NCI-H2227 (cell line): ENCODE results near the gene PNPO.
A peak's percentile ranks its signal among the peaks of the same experiment; 100 is the strongest.

ENCODE experiments used
- DNase-seq: peaks from one replicate; lab custom pipeline; 2025; ENCODE audit not compliant: unreplicated experiment; lab: John Stamatoyannopoulos, UW

Gene PNPO

GRCh38 chr17:47949197-47949759, 7.9 kb downstream of the PNPO start:
- DNase-seq, result peak; percentile 88

DNA sequence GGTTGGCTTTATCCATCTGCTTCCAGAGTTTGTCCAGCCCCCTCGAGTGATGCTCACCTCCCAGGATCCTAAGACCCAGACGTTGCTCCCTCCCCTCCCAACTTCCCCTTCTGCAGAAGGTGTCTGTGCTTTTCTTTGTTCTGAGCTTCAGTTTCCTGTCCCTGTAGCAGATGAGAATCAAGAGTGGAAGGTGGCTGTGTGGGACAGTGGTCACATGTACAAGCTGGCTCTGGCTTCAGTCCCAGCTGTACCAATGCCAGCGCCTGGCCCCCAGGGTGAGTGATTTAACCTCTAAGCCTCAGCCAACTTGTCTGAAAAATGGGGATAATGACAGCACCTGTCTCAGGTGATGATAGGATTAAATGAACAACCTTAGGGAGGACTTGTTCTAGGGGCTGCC, 8.6 kb downstream of the PNPO start:
- DNase-seq, result no peak

DNA sequence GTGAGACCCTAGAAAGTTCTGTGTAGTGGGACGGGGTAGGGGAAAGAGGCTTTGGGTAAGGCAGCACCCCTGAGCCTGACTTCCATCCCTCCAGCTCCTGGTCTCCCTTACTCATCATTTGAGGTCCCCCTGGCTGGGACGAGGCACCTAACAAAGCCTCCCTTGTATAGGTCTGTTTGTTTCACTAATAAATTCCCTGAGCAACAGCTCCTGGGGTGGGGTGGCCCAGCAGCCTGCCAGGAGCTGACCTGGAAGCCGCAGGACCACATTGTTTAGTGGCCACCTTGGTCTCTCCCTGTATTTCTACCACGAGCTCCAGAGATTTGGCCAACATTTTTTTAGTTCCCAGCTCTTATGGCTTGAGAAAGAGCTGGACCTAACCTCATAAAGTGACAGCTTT, 9.1 kb downstream of the PNPO start:
- no peak for DNase-seq

- no peak for DNase-seq
Measured at GRCh38 chr17:47952171-47953021, 11.0 kb downstream of the PNPO start.

DNA sequence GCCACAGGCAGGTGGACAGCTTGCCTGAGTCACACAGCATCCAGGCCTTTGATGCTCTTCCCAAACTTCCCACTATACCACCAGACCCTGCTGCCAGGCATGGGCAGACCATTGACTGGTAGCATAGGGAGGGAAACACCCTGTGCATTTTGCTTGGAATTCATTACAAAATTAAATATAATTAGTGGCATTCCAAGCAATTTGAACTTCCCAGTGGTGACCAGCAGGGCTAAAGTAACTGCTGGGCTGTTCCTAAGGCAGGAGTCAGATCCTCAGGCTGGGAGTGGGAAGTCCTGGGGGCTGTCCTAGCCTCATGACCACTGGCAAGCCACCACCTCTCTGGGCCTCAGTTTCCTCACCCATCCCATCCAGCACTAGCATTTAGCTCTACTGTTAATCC, 12.5 kb downstream of the PNPO start:
- no peak for DNase-seq

DNA sequence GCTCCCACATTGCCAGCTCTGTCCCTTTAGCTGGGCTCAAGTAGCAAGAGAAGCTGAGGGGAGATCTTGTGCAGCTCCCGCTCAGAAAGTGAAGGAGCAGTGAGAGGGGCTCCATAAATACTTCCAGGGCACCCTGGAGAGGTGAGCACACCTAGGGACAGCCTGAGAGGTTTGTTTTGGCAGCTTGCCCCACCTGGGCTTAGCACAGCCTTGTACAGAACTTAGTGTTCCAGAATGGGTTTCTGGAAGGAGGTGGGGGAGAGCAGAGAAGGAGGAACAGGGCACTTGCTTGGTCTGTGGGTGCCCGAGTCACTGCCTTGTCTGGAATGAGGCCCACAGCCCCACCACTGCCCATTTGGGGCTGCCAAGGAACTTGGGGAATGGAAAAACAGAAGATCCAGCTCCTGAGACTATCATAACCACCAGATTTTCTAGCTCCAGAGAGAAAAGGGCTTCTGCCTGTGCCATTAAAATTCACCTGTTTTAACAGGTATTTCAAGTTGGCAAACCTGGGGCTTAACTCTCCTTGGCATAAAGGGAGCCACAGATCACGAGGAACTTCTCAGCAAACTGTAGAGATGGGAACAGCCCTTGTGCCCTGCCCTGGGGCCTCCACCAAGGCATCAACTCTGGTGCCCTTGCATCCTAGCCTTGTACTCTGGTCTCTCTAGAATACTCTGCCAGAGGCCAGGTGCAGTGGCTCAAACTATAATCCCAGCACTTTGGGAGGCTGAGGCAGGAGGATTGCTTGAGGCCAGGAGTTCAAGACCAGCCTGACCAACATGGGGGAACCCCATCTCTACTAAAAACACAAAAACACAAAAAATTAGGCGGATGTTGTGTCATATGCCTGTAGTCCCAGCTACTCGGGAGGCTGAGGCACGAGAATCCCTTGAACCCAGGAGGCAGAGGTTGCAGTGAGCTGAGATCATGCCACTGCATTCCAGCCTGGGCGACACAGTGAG, 14.4 kb downstream of the PNPO start:
- no peak for DNase-seq

- DNase-seq, result no peak
Measured at GRCh38 chr17:47956791-47957590, 15.6 kb downstream of the PNPO start.

GRCh38 chr17:47957591-47958490, 16.5 kb downstream of the PNPO start, which contains the start of gene PRR15L:
Gene PRR15L, minus strand, starts transcription at chr17:47957883. Its CDS starts 4,649 bp downstream, at chr17:47953234.
- no peak for DNase-seq

- peak; percentile 22 for DNase-seq
Measured at GRCh38 chr17:47959825-47960655, 18.7 kb downstream of the PNPO start.

DNA sequence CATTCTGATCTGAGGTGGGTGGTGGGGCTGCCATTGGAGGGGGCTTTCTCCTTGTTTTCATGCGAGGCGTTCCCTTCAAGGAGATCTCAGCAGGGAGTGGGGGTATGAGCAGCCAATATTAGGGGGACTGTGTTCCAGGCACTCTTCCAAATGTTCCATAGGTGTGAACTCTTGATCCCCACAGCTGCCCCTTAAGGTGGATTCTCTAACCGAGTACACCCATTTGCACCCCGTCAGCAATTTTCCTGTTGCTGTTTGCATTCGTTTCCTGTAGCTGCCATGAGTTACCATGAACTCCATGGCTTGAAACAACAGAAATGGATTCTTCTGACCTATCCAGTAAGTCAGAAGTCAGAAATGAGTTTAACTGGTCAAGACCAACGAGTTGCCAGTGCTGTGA, 20.0 kb downstream of the PNPO start:
- DNase-seq, result no peak

- DNase-seq, result no peak
Measured at GRCh38 chr17:47962901-47963300, 21.5 kb downstream of the PNPO start.

DNA sequence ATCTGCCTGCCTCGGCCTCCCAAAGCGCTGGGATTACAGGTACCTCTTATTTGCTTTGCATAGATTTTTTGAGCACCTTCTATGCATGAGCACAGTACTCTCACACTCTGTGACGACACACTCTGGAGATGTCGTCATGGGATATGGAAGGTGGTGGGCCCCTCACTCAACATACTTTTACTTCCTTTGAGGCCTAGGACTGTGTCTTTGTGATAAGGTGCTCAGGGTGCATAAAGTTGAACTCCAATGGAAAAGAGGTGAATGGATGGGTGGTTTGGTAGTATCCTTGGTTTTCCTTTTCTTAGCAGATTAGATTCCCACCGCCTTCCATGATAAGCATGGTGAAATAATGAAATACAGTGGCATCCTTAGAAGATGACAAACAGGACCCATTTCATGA, 23.5 kb downstream of the PNPO start:
- no peak for DNase-seq

GRCh38 chr17:47966079-47966519, 24.7 kb downstream of the PNPO start:
- DNase-seq, result no peak

DNA sequence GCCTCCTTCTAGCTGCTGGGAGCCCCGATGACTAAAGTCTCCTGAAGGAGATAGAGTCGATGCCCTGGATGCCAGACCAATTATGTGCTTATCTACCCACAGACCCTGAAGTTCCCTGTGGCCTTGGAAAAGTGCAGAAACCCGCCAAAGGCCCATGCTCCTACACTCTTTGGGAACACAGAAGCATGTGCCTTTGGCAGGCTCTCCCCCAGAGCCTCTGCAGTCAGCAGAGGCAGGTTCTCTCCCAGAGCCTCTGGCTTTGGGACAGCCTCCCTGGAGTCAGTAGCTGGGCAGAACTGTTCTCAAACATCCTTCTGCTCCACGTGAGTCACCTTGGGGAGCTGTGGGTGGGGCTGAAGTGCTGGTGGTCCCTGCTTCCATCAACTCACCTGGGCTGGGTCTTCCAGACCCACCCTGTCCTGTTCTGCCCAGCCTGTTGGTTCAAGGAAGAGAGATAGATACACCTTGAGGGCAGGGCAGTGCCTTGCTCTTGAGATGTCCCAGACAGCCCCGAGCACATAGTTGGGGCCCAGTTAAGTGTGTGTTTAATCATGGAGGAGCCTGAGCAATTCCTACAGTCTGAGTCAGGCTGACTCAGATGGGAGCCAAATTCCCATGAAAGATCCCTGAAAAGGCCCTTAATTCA, 26.4 kb downstream of the PNPO start:
- no peak for DNase-seq

DNA sequence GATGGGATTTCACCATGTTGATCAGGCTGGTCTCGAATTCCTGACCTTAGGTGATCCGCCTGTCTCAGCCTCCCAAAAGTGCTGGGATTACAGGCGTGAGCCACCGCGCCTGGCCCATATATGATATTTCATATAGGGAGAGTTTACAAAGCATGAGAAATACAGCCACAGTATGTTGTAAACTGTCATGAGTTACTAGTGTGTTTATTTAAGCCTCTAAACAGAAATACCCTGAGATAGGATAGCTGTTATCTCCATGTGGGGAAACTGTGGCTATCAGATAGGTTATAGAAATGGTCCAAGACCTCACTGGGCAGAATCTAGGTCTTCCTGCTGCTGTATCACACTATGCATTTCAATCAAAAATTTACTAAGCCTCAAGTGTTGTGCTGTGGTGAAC, 27.5 kb downstream of the PNPO start:
- DNase-seq, result no peak

- DNase-seq, result no peak
Measured at GRCh38 chr17:47969930-47970724, 28.8 kb downstream of the PNPO start.

- peak; percentile 100 for DNase-seq
Measured at GRCh38 chr17:47970725-47971499, 29.5 kb downstream of the PNPO start, which contains the start of gene CDK5RAP3. Gene CDK5RAP3, plus strand, starts transcription at chr17:47971113. Its CDS starts 34 bp downstream, at chr17:47971147.
